ENCODE data around the gene SLC25A39. TPM values are rescaled to one million over a fixed set of nuclear protein-coding genes. Genes with fewer than 3 reads are reported as not detected.
"Not testable (repeated sequence)": the region's sequence is repeated elsewhere in the genome, so short reads cannot be mapped to it uniquely, and the experiment has no call there.

SLC25A39 gene
- total RNA-seq, 1 donor from 2014 or later: 93.1 TPM

- Histone ChIP-seq H3K4me1 (peaks cover 2% of the 10 kb centered on the region), H3K27me3 (no peaks in the 10 kb centered on the region), H3K27ac (no peak overlapping the region), H3K4me3 (no peak overlapping the region), H3K9me3 (no peaks in the 10 kb centered on the region), H3K36me3 (no peaks in the 10 kb centered on the region)
- intact Hi-C loops (cut with DNase I): no loop called here
- DNase-seq (ENCODE audit: extremely low spot score in 2 of 2): no peak
- TF ChIP-seq POLR2A (IDR thresholded peaks at IDR 0.05) (no peak), CTCF (IDR thresholded peaks at IDR 0.05) (peak; percentile 61 to 84 (median 72)), POLR2AphosphoS5 (IDR thresholded peaks at IDR 0.05; ENCODE audit: insufficient read depth in 1 of 2, low read depth in 1 of 2) (peak in 1 of 2 donors; percentile 32)
Measured at GRCh38 chr17:44331249-44331760, 6.7 kb upstream of the SLC25A39 start.

- H3K27ac ChIP-seq; H3K27me3 ChIP-seq; DNase-seq (ENCODE audit: extremely low spot score in 2 of 2); H3K4me3 ChIP-seq; intact Hi-C loops (cut with DNase I); H3K9me3 ChIP-seq; H3K36me3 ChIP-seq: not testable (repeated sequence)
- H3K4me1 ChIP-seq: peaks cover 12% of the 10 kb centered on the region
Measured at GRCh38 chr17:44330263-44330662, 5.6 kb upstream of the SLC25A39 start.

GRCh38 chr17:44329516-44329915 lies 4.9 kb upstream of the SLC25A39 start:
- H3K4me1 ChIP-seq: peaks cover 13% of the 10 kb centered on the region
- H3K36me3 ChIP-seq; H3K9me3 ChIP-seq; DNase-seq (ENCODE audit: extremely low spot score in 2 of 2); intact Hi-C loops (cut with DNase I); H3K4me3 ChIP-seq; H3K27ac ChIP-seq; H3K27me3 ChIP-seq: not testable (repeated sequence)

GRCh38 chr17:44327715-44328449 lies 3.3 kb upstream of the SLC25A39 start:
- intact Hi-C loops (cut with DNase I): no loop called here
- no peak for DNase-seq (ENCODE audit: extremely low spot score in 2 of 2)
- no peak overlapping the region for H3K4me3 ChIP-seq
- no peaks in the 10 kb centered on the region for H3K36me3 ChIP-seq
- H3K9me3 ChIP-seq: no peaks in the 10 kb centered on the region
- TF ChIP-seq CTCF (IDR thresholded peaks at IDR 0.05) (no peak), POLR2AphosphoS5 (IDR thresholded peaks at IDR 0.05; ENCODE audit: insufficient read depth in 1 of 2, low read depth in 1 of 2) (no peak), POLR2A (IDR thresholded peaks at IDR 0.05) (no peak)
- peaks cover 26% of the 10 kb centered on the region for H3K4me1 ChIP-seq
- H3K27ac ChIP-seq: no peak overlapping the region
- no peaks in the 10 kb centered on the region for H3K27me3 ChIP-seq

- Histone ChIP-seq H3K36me3 (peaks cover 0 to 6% of the 10 kb centered on the region in 2 donors), H3K4me1 (peaks cover 32% of the 10 kb centered on the region), H3K4me3 (peak overlapping the region; percentile 91 to 97), H3K27ac (peak overlapping the region; percentile 96), H3K9me3 (no peaks in the 10 kb centered on the region), H3K27me3 (no peaks in the 10 kb centered on the region)
- peak in 1 of 2 donors; percentile 98 for DNase-seq (ENCODE audit: extremely low spot score in 2 of 2)
- TF ChIP-seq CTCF (IDR thresholded peaks at IDR 0.05): peak in 1 of 3 experiments; percentile 21
- TF ChIP-seq POLR2AphosphoS5 (IDR thresholded peaks at IDR 0.05; ENCODE audit: insufficient read depth in 1 of 2, low read depth in 1 of 2): peak; percentile 85 to 96
- no peak for TF ChIP-seq POLR2A (IDR thresholded peaks at IDR 0.05)
- intact Hi-C loops (cut with DNase I): no loop called here
Measured at GRCh38 chr17:44326861-44327444, 2.3 kb upstream of the SLC25A39 start.

- no peaks in the 10 kb centered on the region for H3K27me3 ChIP-seq
- H3K9me3 ChIP-seq: no peaks in the 10 kb centered on the region
- TF ChIP-seq POLR2A (IDR thresholded peaks at IDR 0.05) (no peak), CTCF (IDR thresholded peaks at IDR 0.05) (no peak), POLR2AphosphoS5 (IDR thresholded peaks at IDR 0.05; ENCODE audit: insufficient read depth in 1 of 2, low read depth in 1 of 2) (no peak)
- H3K4me3 ChIP-seq: peak overlapping the region; percentile 91 to 97
- H3K36me3 ChIP-seq: peaks cover 0 to 33% of the 10 kb centered on the region in 2 donors
- H3K4me1 ChIP-seq: peaks cover 32% of the 10 kb centered on the region
- intact Hi-C loops (cut with DNase I): loop anchor here (1.0 to 5.0 kb wide), 2 partner anchors 100 to 112 kb away; no protein-coding TSS in a partner anchor
- peak overlapping the region; percentile 96 for H3K27ac ChIP-seq
- no peak for DNase-seq (ENCODE audit: extremely low spot score in 2 of 2)
Measured at GRCh38 chr17:44324092-44324570, 492 bp downstream of the SLC25A39 start.

Measured in vagina (tissue), 2 donors.